Measurements from ENCODE around the gene KCNN2. TPM values are rescaled to one million over a fixed set of nuclear protein-coding genes. Genes with fewer than 3 reads are reported as not detected.

KCNN2 gene
- total and polyA plus RNA-seq, 9 of the 15 experiments (the other 6 are each of a cell fraction or from before 2014, with no cell fraction given) = 0.07 TPM; not detected in 8

DNA sequence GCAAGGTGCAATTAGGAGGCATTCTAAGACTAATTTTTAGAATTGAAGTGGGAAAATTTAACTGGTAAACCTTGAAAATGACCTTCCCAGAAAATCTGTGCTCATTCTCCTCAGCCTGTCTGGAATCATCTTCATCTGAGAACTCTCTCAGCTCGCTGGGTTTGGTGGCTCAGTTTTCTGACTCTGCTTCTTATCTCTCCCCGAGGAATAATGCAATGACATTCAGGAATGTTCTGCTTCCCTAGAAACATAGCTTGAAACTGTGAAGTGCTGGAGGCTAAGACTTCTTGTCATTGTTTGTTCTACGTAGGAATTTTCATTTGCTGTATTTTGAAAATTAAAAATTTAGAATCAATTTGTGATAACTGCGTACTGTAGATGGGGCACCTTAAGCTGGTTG is 86.6 kb downstream of the KCNN2 start:
- TF ChIP-seq ZNF76 (CRISPR knock-in tag; IDR thresholded peaks at IDR 0.05; ENCODE audit: borderline replicate concordance) (no peak), CEBPG (CRISPR knock-in tag; IDR thresholded peaks at IDR 0.05) (no peak), CEBPG (tag; conservative IDR thresholded peaks at IDR 0.05 in 1 of 2, IDR thresholded peaks at IDR 0.05 in 1 of 2) (no peak), ZNF274 (IDR thresholded peaks at IDR 0.05; ENCODE audit: borderline replicate concordance, low read depth, low read length) (no peak), ZBTB17 (CRISPR knock-in tag; IDR thresholded peaks at IDR 0.05) (no peak), NCOA2 (IDR thresholded peaks at IDR 0.05; ENCODE audit: partially characterized antibody in 2 of 2) (no peak), MYNN (IDR thresholded peaks at IDR 0.05) (no peak), MYNN (CRISPR knock-in tag; IDR thresholded peaks at IDR 0.05) (no peak)
- TF ChIP-seq, protein P1, sequence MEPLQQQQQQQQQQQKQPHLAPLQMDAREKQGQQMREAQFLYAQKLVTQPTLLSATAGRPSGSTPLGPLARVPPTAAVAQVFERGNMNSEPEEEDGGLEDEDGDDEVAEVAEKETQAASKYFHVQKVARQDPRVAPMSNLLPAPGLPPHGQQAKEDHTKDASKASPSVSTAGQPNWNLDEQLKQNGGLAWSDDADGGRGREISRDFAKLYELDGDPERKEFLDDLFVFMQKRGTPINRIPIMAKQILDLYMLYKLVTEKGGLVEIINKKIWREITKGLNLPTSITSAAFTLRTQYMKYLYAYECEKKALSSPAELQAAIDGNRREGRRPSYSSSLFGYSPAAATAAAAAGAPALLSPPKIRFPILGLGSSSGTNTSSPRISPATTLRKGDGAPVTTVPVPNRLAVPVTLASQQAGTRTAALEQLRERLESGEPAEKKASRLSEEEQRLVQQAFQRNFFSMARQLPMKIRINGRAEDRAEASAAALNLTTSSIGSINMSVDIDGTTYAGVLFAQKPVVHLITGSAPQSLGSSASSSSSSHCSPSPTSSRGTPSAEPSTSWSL (CRISPR knock-in tag; IDR thresholded peaks at IDR 0.05; ENCODE audit: borderline replicate concordance) = no peak
- TF ChIP-seq, protein P2, sequence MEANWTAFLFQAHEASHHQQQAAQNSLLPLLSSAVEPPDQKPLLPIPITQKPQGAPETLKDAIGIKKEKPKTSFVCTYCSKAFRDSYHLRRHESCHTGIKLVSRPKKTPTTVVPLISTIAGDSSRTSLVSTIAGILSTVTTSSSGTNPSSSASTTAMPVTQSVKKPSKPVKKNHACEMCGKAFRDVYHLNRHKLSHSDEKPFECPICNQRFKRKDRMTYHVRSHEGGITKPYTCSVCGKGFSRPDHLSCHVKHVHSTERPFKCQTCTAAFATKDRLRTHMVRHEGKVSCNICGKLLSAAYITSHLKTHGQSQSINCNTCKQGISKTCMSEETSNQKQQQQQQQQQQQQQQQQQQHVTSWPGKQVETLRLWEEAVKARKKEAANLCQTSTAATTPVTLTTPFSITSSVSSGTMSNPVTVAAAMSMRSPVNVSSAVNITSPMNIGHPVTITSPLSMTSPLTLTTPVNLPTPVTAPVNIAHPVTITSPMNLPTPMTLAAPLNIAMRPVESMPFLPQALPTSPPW (CRISPR knock-in tag; IDR thresholded peaks at IDR 0.05) = no peak
- DNase-seq (ENCODE audit: extremely low read depth in 1 of 4, low spot score in 3 of 4) (no peak), ATAC-seq (no peak), FAIRE-seq (no peak)
- Histone ChIP-seq H3K27me3 (ENCODE audit: control insufficient read depth in 2 of 2, insufficient read depth in 2 of 2, low read length in 2 of 2) (no peaks in the 10 kb centered on the region), H3K4me2 (ENCODE audit: insufficient read depth, low read length) (no peak overlapping the region), H3K79me2 (ENCODE audit: control insufficient read depth, insufficient read depth, low read length) (no peaks in the 10 kb centered on the region), H3K4me3 (no peak overlapping the region), H3K4me1 (replicated peaks in 1 of 2; ENCODE audit: control insufficient read depth in 2 of 2, insufficient read depth in 2 of 2, low read length in 2 of 2) (no peaks in the 10 kb centered on the region), H3K36me3 (ENCODE audit: control insufficient read depth, insufficient read depth, low read length) (no peaks in the 10 kb centered on the region), H4K20me1 (replicated peaks; ENCODE audit: control insufficient read depth, insufficient read depth, low read length) (no peaks in the 10 kb centered on the region), H3K9ac (ENCODE audit: insufficient read depth in 1 of 2, low read depth in 2 of 2, low read length in 2 of 2) (no peak overlapping the region), H2AFZ (ENCODE audit: low read depth, low read length) (no peak overlapping the region), H3K9me1 (ENCODE audit: control insufficient read depth, insufficient read depth, low read length) (no peaks in the 10 kb centered on the region), H3K27ac (ENCODE audit: extremely low read depth, low read depth, low read length) (no peak overlapping the region), H3K9me3 (replicated peaks; ENCODE audit: control insufficient read depth, insufficient read depth, low read depth, low read length) (no peaks in the 10 kb centered on the region)
- intact Hi-C loops (cut with micrococcal nuclease) (no loop called here), in situ Hi-C loops (cut with MboI) (no loop called here)
- ChIA-PET POLR2A (no interaction called here), CTCF (ENCODE audit: low intra/inter-chr PET ratio) (no interaction called here)
- WGBS (ENCODE audit: insufficient coverage, low coverage, missing lambda C conversion rate) = 0% methylated on average over 4 of the region's 4 CpGs
- no TSS peak for BruUV-seq (replicated peaks)

Measured in K562 (cell line).